OCI-M2 (cell line): ENCODE results near the gene YIPF1.

ENCODE experiments used
- DNase-seq: peaks from one replicate; lab custom pipeline; 2025; ENCODE audit not compliant: unreplicated experiment; lab: John Stamatoyannopoulos, UW

Gene YIPF1

GRCh38 chr1:53889304-53890298 is at the start of gene YIPF1:
TSS of gene YIPF1 (minus strand) at chr1:53889797. CDS start at chr1:53888937, 860 bp downstream.
- peak; percentile 30 for DNase-seq

- no peak for DNase-seq
These were observed 48.7 kb upstream of the YIPF1 start for GRCh38 chr1:53938136-53938830.

GRCh38 chr1:53936430-53936829 is 46.8 kb upstream of the YIPF1 start:
- no peak for DNase-seq

DNA sequence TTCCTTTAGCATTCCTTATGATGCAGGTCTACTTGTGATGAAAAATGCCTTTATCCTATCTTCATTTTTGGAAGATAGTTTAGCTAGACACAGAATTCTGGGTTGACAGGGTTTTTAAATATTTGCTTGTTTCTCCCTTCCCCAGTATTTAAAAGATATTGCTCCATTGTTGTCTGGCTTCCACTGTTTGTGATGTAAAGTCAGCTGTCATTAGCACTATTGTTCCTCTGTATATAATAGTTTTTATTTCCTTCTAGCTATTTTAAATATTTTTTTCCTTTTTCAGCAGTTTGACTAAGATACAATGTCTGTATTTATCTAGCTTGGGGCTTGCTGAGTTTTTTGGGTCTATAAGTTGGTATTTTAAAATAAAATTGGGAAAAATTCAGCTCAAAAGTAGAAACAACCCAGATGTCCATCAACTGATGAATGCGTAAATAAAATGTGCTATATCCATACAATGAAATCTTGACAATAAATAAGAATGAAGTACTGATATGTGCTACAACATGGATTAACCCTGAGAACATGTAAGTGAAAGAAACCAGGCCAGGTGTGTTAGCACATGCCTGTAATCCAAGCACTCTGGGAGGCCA is 44.7 kb upstream of the YIPF1 start:
- no peak for DNase-seq

DNA sequence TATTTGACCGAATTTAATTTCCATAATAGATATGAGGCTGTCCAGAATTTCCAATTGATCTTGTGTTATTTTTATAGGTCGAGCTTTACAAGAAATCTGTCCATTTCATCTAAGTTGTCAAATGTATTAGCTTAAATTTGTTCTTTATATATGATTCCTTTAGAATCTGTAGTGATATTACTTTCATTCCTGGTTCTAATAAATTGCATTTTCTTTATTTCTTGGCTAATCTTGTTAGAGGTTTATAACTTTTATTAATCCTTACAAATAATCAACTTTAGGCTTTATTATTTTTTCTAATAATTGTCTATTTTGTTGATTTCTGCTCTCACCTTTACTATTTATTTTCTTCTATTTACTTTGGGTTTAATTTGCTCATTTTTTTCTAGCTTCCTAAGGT is 41.9 kb upstream of the YIPF1 start:
- no peak for DNase-seq

GRCh38 chr1:53930932-53931331 is 41.3 kb upstream of the YIPF1 start:
- DNase-seq: no peak

- DNase-seq: no peak
These were observed 39.8 kb upstream of the YIPF1 start for GRCh38 chr1:53929246-53929960.

DNA sequence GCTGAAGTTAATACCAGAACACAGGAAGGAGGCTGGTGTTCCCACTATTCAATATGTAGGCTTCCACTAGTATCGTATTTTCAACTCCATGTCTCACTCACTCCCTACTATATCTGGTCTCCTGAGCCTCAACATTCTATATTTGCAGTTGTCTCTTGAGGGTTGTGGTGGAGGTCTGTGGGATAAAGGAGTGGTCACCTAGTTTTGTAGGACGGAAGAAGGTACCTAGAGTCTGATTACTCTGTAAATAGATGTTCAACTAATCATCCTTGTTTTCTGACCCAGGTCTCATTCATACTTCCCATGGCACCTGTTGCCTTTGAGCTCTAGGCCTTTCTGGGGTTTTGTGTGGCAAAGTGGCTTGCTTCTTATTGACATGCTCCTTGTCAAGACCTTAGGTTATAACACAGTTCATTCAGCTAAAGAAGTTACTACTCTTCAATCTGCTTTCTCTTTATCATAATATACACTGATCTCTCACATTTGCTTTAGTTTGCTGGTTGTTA is 37.8 kb upstream of the YIPF1 start:
- no peak for DNase-seq

- DNase-seq: no peak
These were observed 30.1 kb upstream of the YIPF1 start for GRCh38 chr1:53919675-53920066.

DNA sequence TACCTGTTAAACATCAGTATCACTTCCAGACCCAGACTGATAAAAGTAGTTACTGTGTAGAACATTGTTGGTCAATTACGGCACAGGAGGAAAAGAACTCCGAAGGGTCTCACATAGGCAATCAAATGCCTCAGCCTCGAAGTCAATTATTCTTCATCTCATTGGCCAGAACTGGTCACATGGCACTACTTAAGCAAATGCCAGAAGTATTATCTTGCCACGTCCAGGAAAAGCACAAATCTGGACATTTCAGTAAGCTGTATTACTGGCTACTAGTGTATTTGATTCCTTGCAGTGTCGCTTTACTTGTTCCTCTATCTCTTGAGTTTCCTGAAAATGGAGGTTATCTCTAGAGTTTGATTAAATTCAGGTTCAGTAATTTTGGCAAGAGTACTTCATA is 28.7 kb upstream of the YIPF1 start:
- DNase-seq: no peak

GRCh38 chr1:53913352-53914033 is 23.9 kb upstream of the YIPF1 start:
- no peak for DNase-seq

DNA sequence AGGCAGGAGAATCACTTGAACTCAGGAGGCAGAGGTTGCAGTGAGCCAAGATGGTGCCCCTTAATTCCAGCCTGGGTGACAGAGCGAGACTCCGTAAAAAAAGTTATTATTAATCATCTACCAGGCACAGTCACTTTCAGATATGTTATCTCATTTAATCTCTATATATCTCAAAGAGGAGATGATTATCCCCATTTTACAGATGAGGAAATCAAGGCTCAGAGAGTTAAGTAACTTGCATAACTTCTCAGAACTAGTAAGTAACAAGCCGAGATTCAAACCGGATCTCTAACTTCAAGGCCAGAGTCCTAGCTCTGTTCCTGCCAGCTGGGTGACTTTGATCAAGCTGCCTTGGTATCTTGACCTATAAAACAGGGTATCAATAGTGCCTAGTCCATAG is 21.8 kb upstream of the YIPF1 start:
- DNase-seq: no peak

- DNase-seq: no peak
These were observed 20.3 kb upstream of the YIPF1 start for GRCh38 chr1:53909946-53910345.

GRCh38 chr1:53906121-53906520 is 16.5 kb upstream of the YIPF1 start:
- DNase-seq: no peak

GRCh38 chr1:53905509-53905908 is 15.9 kb upstream of the YIPF1 start:
- no peak for DNase-seq

GRCh38 chr1:53902235-53903138 is 12.9 kb upstream of the YIPF1 start:
- DNase-seq: no peak

DNA sequence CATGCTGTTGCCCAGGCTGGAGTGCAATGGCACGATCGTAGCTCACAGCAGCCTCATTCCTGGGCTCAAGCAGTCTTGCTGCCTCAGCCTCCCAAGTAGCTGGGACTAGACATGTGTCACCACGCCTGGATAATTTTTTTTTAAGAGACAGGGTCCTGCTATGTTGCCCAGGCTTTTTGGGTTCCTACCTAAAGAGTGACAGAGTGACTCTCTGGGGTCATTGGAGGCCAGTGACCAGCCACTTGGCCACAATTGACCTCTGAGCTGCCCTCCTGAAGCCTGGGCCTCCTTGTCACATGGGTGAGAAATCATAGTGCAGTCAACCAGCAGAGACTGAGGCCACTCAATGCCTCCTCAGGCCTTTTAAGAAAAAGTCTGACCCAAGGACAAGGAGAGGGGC is 10.1 kb upstream of the YIPF1 start:
- no peak for DNase-seq

DNA sequence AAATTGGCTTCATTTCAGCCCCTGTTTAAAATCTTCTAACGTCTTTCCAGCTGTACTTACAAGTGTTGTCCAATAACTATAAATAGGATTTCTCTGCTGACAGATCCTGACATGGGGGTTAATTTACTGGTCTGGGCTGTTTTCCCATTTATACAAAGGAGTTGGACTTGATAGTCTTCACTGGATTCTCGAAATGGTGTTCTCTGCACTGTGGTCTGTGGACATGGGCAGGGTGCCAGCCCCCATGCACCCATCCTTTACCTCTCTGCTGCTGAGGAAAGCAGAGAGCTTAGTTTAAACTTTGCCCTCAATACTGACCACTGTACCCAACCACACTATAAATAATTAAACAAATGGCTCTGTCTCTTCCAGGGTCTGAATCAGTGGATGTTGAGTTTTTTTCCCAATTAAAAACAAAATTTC is 9.6 kb upstream of the YIPF1 start:
- no peak for DNase-seq

- DNase-seq: no peak
These were observed 7.1 kb upstream of the YIPF1 start for GRCh38 chr1:53896635-53897229.
